ENCODE measurements around the gene MTMR11. TPM values are rescaled to one million over a fixed set of nuclear protein-coding genes. Genes with fewer than 3 reads are reported as not detected.
A peak's percentile ranks its signal among the peaks of the same experiment; 100 is the strongest.

The MTMR11 gene
- total RNA-seq, 1 donor from 2014 or later = 16.9 TPM

GRCh38 chr1:149917571-149918144 lies 19.0 kb downstream of the MTMR11 start, which contains the start of gene SV2A:
Gene SV2A, minus strand, starts transcription at chr1:149917844. Its CDS starts 4,004 bp downstream, at chr1:149913840.
- intact Hi-C loops (cut with DNase I) = no loop called here
- H3K4me3 ChIP-seq = peak within 1 kb of the TSS; percentile 61 to 69
- peaks cover 0 to 5% of the 10 kb centered on the region in 2 donors for H3K36me3 ChIP-seq
- peaks cover 27% of the 10 kb centered on the region for H3K4me1 ChIP-seq
- no peaks in the 10 kb centered on the region for H3K9me3 ChIP-seq
- no peak for DNase-seq (ENCODE audit: extremely low spot score in 2 of 2)
- TF ChIP-seq POLR2AphosphoS5 (IDR thresholded peaks at IDR 0.05; ENCODE audit: insufficient read depth in 1 of 2, low read depth in 1 of 2) (peak in 1 of 2 donors; percentile 76), POLR2A (IDR thresholded peaks at IDR 0.05) (peak in 1 of 2 donors; percentile 16), CTCF (IDR thresholded peaks at IDR 0.05) (no peak)
- H3K27me3 ChIP-seq = no peaks in the 10 kb centered on the region
- peak within 1 kb of the TSS; percentile 48 for H3K27ac ChIP-seq

- Histone ChIP-seq H3K27me3 (no peaks in the 10 kb centered on the region), H3K27ac (peak overlapping the region; percentile 48), H3K4me1 (peaks cover 27% of the 10 kb centered on the region), H3K36me3 (no peaks in the 10 kb centered on the region), H3K4me3 (peak overlapping the region; percentile 61 to 69), H3K9me3 (no peaks in the 10 kb centered on the region)
- TF ChIP-seq POLR2AphosphoS5 (IDR thresholded peaks at IDR 0.05; ENCODE audit: insufficient read depth in 1 of 2, low read depth in 1 of 2) (no peak), POLR2A (IDR thresholded peaks at IDR 0.05) (no peak), CTCF (IDR thresholded peaks at IDR 0.05) (no peak)
- DNase-seq (ENCODE audit: extremely low spot score in 2 of 2) = no peak
- intact Hi-C loops (cut with DNase I) = no loop called here
Observed at GRCh38 chr1:149916898-149917252, 19.8 kb downstream of the MTMR11 start.

GRCh38 chr1:149916193-149916897 lies 20.3 kb downstream of the MTMR11 start:
- TF ChIP-seq POLR2A (IDR thresholded peaks at IDR 0.05) = no peak
- TF ChIP-seq CTCF (IDR thresholded peaks at IDR 0.05) = no peak
- no peak for TF ChIP-seq POLR2AphosphoS5 (IDR thresholded peaks at IDR 0.05; ENCODE audit: insufficient read depth in 1 of 2, low read depth in 1 of 2)
- intact Hi-C loops (cut with DNase I) = no loop called here
- Histone ChIP-seq H3K36me3 (no peaks in the 10 kb centered on the region), H3K4me3 (peak overlapping the region; percentile 61 to 69), H3K27ac (no peak overlapping the region), H3K4me1 (peaks cover 27% of the 10 kb centered on the region), H3K9me3 (no peaks in the 10 kb centered on the region), H3K27me3 (no peaks in the 10 kb centered on the region)
- no peak for DNase-seq (ENCODE audit: extremely low spot score in 2 of 2)

- TF ChIP-seq POLR2AphosphoS5 (IDR thresholded peaks at IDR 0.05; ENCODE audit: insufficient read depth in 1 of 2, low read depth in 1 of 2) (no peak), CTCF (IDR thresholded peaks at IDR 0.05) (no peak), POLR2A (IDR thresholded peaks at IDR 0.05) (no peak)
- intact Hi-C loops (cut with DNase I) = no loop called here
- no peaks in the 10 kb centered on the region for H3K9me3 ChIP-seq
- DNase-seq (ENCODE audit: extremely low spot score in 2 of 2) = no peak
- H3K27me3 ChIP-seq = no peaks in the 10 kb centered on the region
- H3K27ac ChIP-seq = no peak overlapping the region
- H3K4me1 ChIP-seq = peaks cover 27% of the 10 kb centered on the region
- no peaks in the 10 kb centered on the region for H3K36me3 ChIP-seq
- no peak overlapping the region for H3K4me3 ChIP-seq
Observed at GRCh38 chr1:149915429-149916192, 21.1 kb downstream of the MTMR11 start.
